Measurements from ENCODE around the gene TMEM120B.

DNA sequence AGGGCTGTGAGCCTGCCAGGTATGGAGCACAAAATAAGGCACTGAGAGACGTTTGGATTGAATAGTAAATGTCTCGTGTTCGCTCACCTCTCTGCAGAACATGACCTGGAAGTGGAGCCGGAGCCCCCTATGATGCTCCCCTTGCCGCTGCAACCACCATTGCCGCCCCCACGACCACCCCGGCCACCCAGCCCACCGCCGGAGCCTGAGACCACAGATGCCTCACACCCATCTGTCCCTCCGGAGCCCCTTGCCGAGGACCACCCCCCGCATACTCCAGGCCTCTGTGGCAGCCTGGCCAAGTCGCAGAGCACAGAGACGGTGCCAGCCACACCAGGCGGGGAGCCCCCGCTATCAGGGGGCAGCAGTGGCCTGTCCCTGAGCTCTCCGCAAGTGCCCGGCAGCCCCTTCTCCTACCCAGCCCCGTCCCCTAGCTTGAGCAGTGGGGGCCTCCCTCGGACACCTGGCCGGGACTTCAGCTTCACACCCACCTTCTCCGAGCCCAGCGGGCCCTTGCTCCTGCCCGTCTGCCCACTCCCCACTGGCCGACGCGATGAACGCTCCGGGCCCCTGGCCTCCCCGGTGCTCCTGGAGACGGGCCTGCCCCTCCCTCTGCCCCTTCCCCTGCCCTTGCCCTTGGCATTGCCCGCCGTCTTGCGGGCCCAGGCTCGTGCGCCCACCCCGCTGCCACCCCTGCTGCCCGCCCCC lies 110.0 kb downstream of the TMEM120B start:
- TF ChIP-seq ZNF274 (IDR thresholded peaks at IDR 0.05; ENCODE audit: low read depth, low read length), result no peak
- no peak for TF ChIP-seq YY1 (IDR thresholded peaks at IDR 0.05; ENCODE audit: insufficient read depth, insufficient read length)
- no peak for TF ChIP-seq SUZ12 (IDR thresholded peaks at IDR 0.05; ENCODE audit: extremely low read depth, insufficient read depth, insufficient read length)

All from NT2/D1 (cell line).